Tibial nerve (tissue), 4 donors: Measurements from ENCODE around the gene ZCCHC7. TPM values are rescaled to one million over a fixed set of nuclear protein-coding genes. Genes with fewer than 3 reads are reported as not detected.

Experiments
- DNase-seq, 2 donors: peaks; one replicate each; pipeline ENCODE4 v3.0.0-alpha.2; 2019; ENCODE audit warnings: low spot score in 2 of 2
- H3K27ac ChIP-seq, 4 donors: fragments of 200-600 bp; sonication (generic) in 3 of 4; one replicate each; pipeline ENCODE4 v1.5.1; 2017 to 2019; ENCODE audit warnings: mild to moderate bottlenecking in 1 of 4
- H3K27me3 ChIP-seq, 2 donors: fragments of 200-600 bp; sonication (generic) in 1 of 2; one replicate each; pipeline versions ENCODE4 v1.5.1 to v1.6.0; 2017 to 2019
- H3K36me3 ChIP-seq, 3 donors: fragments of 200-600 bp; sonication (generic); one replicate each; pipeline ENCODE4 v1.5.1; 2018 to 2019
- H3K4me1 ChIP-seq, 4 donors: fragments of 200-600 bp; sonication (generic) in 3 of 4; one replicate each; pipeline ENCODE4 v1.5.1; 2017 to 2019
- H3K4me3 ChIP-seq, 4 donors: fragments of 200-600 bp; sonication (generic) in 3 of 4; one replicate each; pipeline ENCODE4 v1.5.1; 2017 to 2019; ENCODE audit warnings: mild to moderate bottlenecking in 1 of 4, moderate library complexity in 1 of 4
- H3K9me3 ChIP-seq, 4 donors: fragments of 200-600 bp; sonication (generic) in 3 of 4; one replicate each; pipeline ENCODE4 v1.5.1; 2017 to 2019
- EP300 ChIP-seq, 2 donors: sonication (generic); formaldehyde crosslinking; IDR thresholded peaks; one replicate each; pipeline ENCODE4 v1.6.1; 2017; ENCODE audit warnings: antibody characterized with exemption in 2 of 2, mild to moderate bottlenecking in 1 of 2
- POLR2A ChIP-seq, 2 donors: fragments of 450-650 bp; IDR thresholded peaks; one replicate each; pipeline ENCODE4 v1.6.1; 2017; ENCODE audit warnings: antibody characterized with exemption in 2 of 2, mild to moderate bottlenecking in 2 of 2, moderate library complexity in 2 of 2
- WGBS, 2 donors: methylation state at CpG; one replicate each; pipeline ENCODE4 v1.1.5; 2018; 5-methylcytosine and 5-hydroxymethylcytosine counted together
- total RNA-seq, 4 donors: library from RNA; depleted of rRNA; stranded (reverse); fragments of >200 nt; gene quantifications; one replicate each; pipeline ENCODE4 v1.1.0, GENCODE V29; 2016
- TF ChIP-seq, protein P1 (sequence below), 5 experiments: fragments of 200-600 bp in 3 of 5; fragments of 450-650 bp in 2 of 5; sonication (generic) in 3 of 5; IDR thresholded peaks; one replicate each; pipeline ENCODE4 v1.5.1; 2016 to 2019; ENCODE audit warnings: antibody characterized with exemption in 5 of 5, mild to moderate bottlenecking in 3 of 5, moderate library complexity in 2 of 5

The ZCCHC7 gene
- total RNA-seq, 4 donors from 2014 or later, result 11.8 to 24.7 (median 18.3) TPM

DNA sequence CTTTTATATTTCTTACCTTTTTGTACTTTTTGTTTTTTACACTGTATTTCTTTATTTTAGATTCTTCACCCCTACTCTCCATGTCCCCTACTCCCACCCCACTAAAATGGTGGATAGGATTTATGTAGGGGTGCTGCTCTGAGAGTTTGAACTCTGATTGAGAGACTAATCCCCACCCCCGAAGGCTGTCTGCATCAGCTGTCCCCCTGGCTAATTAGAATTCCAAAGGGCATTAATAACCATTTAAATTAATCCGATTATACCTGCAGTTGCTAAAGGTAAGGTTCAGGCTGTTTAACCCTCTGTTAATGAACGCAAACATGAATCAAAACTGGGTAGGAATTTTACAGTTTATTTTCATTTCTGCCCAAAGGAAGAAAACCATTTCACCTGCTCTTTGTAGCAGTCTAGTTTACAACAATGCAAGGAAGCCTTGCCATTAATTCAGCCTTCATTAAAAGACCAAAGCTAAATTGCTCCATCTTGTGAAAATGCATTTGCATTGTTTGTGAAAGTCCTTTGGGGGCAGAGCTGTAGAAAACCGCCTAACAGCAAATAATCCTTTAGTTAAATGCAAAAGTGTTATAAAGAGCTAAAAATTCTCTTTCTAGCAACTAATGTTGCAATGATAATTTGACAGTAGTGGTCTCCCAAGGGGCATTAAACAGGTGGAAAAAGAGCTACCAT is 71.2 kb downstream of the ZCCHC7 start:
- WGBS, 2 donors, result 73 to 74% methylated on average over 4 of the region's 4 CpGs

DNA sequence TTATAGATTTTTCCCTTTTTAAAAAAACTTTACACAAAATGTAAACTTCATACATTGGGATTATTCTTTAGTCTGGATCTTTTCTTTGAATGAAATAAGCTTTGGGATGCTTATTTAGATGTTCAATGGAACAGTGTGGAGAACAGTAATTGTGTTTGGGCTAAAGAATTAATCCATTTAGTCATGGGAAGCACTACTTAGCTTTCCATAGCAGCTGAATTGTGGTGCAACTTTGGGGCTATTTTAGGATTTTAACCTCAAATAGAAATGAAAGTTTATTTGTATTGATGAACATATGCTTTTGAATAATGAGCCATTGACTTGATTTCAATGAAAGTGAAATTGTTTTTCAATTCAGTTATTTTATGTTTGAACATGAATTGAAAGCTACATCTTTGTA is 72.4 kb downstream of the ZCCHC7 start:
- peaks cover 0 to under 1% (median 0%) of the 10 kb centered on the region in 4 donors for H3K4me1 ChIP-seq
- no peaks in the 10 kb centered on the region for H3K9me3 ChIP-seq
- no peak overlapping the region for H3K27ac ChIP-seq
- H3K36me3 ChIP-seq, result peaks cover 0 to 27% (median 0%) of the 10 kb centered on the region in 3 donors
- TF ChIP-seq POLR2A (IDR thresholded peaks at IDR 0.05), result no peak
- TF ChIP-seq EP300 (IDR thresholded peaks at IDR 0.05), result no peak
- TF ChIP-seq, protein P1, sequence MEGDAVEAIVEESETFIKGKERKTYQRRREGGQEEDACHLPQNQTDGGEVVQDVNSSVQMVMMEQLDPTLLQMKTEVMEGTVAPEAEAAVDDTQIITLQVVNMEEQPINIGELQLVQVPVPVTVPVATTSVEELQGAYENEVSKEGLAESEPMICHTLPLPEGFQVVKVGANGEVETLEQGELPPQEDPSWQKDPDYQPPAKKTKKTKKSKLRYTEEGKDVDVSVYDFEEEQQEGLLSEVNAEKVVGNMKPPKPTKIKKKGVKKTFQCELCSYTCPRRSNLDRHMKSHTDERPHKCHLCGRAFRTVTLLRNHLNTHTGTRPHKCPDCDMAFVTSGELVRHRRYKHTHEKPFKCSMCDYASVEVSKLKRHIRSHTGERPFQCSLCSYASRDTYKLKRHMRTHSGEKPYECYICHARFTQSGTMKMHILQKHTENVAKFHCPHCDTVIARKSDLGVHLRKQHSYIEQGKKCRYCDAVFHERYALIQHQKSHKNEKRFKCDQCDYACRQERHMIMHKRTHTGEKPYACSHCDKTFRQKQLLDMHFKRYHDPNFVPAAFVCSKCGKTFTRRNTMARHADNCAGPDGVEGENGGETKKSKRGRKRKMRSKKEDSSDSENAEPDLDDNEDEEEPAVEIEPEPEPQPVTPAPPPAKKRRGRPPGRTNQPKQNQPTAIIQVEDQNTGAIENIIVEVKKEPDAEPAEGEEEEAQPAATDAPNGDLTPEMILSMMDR (IDR thresholded peaks at IDR 0.05), result no peak
- DNase-seq, result no peak
- H3K27me3 ChIP-seq, result no peaks in the 10 kb centered on the region
- no peak overlapping the region for H3K4me3 ChIP-seq

More for the DNA sequence above, 71.2 kb downstream of the ZCCHC7 start:
- H3K9me3 ChIP-seq, result no peaks in the 10 kb centered on the region
- H3K27ac ChIP-seq, result no peak overlapping the region
- no peak for DNase-seq
- no peaks in the 10 kb centered on the region for H3K27me3 ChIP-seq
- no peak overlapping the region for H3K4me3 ChIP-seq
- no peaks in the 10 kb centered on the region for H3K4me1 ChIP-seq
- H3K36me3 ChIP-seq, result peaks cover 0 to 31% (median 0%) of the 10 kb centered on the region in 3 donors
- TF ChIP-seq, protein P1 (IDR thresholded peaks at IDR 0.05), result no peak
- TF ChIP-seq POLR2A (IDR thresholded peaks at IDR 0.05), result no peak
- TF ChIP-seq EP300 (IDR thresholded peaks at IDR 0.05), result no peak

DNA sequence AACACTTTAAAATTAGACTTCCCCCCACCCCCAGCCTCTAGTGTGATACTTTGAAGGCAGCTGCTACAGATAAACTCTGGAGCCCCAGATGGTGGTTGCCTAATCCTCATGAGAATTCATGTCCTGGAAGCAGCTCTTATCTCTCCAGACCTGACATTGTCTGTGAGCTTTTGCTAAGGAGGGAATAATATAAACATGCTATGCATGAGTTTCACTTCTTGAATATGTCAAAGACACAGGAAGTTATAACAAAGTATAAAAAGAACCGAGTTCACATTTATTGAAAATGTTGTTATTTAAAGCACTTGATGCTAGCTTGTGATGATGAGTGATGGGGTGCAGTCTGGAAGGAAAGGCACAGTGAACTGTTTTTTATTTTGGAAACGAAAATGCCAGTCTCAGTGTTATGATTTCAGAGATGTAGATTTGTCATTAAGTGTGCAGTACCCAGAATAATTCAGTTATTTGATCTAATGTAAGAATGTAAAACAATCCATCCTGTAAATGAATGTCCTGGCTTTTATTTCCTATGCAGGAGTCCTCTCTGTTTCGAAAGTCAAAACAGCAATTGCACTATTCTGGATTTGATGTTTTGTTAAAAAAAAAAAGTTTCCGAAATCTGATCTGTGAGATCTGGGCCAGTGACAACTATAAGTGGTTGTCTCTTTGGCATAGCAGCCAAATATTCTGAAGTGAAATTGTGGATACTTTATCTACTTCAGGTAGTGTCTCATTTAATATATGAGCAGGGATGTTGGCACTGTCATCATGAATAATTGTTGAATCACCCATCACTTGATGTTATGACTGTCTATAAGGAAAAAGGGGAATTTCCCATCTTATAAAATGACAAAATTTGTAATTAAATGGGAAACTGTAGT is 77.0 kb downstream of the ZCCHC7 start:
- Histone ChIP-seq H3K9me3 (no peaks in the 10 kb centered on the region), H3K27ac (no peak overlapping the region), H3K27me3 (no peaks in the 10 kb centered on the region), H3K4me1 (peaks cover 0 to 10% (median 0%) of the 10 kb centered on the region in 4 donors), H3K36me3 (peaks cover 0 to 5% (median 0%) of the 10 kb centered on the region in 3 donors), H3K4me3 (no peak overlapping the region)
- WGBS, 2 donors, result 47 to 54% methylated on average over 4 of the region's 4 CpGs
- no peak for DNase-seq
- TF ChIP-seq EP300 (IDR thresholded peaks at IDR 0.05) (no peak), POLR2A (IDR thresholded peaks at IDR 0.05) (no peak)
- TF ChIP-seq, protein P1 (IDR thresholded peaks at IDR 0.05), result no peak

DNA sequence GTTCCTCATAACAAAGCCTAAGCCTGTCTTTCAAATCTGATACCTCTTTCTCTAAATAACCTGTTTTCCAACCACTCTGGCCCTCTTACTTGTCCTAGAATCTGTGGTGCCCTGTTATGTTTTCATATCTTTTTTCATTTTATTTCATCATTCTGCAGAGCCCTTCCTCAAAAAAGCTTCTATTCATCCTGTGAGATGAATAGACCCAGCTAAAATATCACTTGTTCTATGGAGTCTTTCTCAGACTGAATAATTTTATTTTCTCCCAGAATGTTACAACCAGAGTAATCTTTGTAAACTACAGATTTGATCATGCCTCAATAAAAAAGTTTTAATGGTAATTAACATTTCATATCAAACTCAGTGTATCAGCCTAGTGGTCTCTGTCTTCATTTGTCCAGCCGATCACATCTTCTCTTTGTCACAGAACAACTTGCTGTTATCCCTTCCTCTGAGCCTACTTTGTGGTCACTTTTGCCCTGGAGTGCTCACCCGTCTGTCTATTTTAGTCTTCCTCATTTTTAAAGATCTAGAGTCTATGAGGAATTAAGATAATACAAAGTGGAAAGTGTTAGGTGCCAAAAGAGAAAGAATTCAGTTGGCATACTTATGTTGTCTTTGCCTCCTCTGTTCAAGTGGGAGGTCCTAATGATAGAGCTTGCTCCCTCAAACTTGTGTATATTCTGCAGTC is 77.8 kb downstream of the ZCCHC7 start:
- H3K27ac ChIP-seq, result peak overlapping the region in 1 of 4 donors; percentile 24
- no peaks in the 10 kb centered on the region for H3K27me3 ChIP-seq
- no peak for TF ChIP-seq EP300 (IDR thresholded peaks at IDR 0.05)
- H3K9me3 ChIP-seq, result no peaks in the 10 kb centered on the region
- no peak for DNase-seq
- 55 to 58% methylated on average over 2 of the region's 2 CpGs for WGBS, 2 donors
- peaks cover 0 to 10% (median 0%) of the 10 kb centered on the region in 4 donors for H3K4me1 ChIP-seq
- no peak overlapping the region for H3K4me3 ChIP-seq
- H3K36me3 ChIP-seq, result peaks cover 0 to 13% (median 0%) of the 10 kb centered on the region in 3 donors

DNA sequence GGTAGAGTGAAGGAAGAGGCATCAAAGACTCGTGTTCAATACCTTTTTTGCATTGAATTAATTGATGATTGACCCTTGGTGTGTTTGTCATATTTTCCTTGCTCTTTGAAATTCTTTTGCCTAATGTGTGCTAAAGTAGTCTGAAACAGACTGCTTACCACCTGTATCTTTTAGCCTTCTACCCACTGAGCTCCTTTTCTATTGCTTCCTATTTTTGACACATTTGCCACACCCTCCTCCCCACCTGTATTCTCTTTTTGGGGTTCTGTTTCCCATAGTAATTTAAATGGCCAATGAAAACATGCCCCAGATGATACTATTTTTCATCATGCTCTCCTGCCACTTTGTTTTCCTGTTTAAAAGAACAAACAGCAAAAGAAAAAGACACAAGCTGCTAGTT is 78.5 kb downstream of the ZCCHC7 start:
- peaks cover 0 to 10% (median 0%) of the 10 kb centered on the region in 4 donors for H3K4me1 ChIP-seq
- no peak for DNase-seq
- peak overlapping the region in 1 of 4 donors; percentile 24 for H3K27ac ChIP-seq
- no peaks in the 10 kb centered on the region for H3K27me3 ChIP-seq
- peaks cover 0 to 5% (median 0%) of the 10 kb centered on the region in 4 donors for H3K9me3 ChIP-seq
- TF ChIP-seq EP300 (IDR thresholded peaks at IDR 0.05), result no peak
- TF ChIP-seq POLR2A (IDR thresholded peaks at IDR 0.05), result no peak
- TF ChIP-seq, protein P1 (IDR thresholded peaks at IDR 0.05), result no peak
- 73 to 81% methylated on average over 1 of the region's 1 CpG for WGBS, 2 donors
- H3K4me3 ChIP-seq, result no peak overlapping the region
- peaks cover 0 to 18% (median 0%) of the 10 kb centered on the region in 3 donors for H3K36me3 ChIP-seq
